Testis (tissue), 2 donors: ENCODE measurements around the gene SGPP2.

Experiments
- POLR2A ChIP-seq: fragments of 450-650 bp; IDR thresholded peaks from one replicate; pipeline ENCODE4 v1.6.1; 2017; ENCODE audit warnings: antibody characterized with exemption, mild to moderate bottlenecking, moderate library complexity
- TF ChIP-seq, protein P1 (sequence below), 3 experiments: fragments of 450-650 bp in 2 of 3; fragments of 200-600 bp in 1 of 3; sonication (generic) in 1 of 3; IDR thresholded peaks; one replicate each; pipeline ENCODE4 v1.5.1; 2016 to 2019; ENCODE audit warnings: antibody characterized with exemption in 3 of 3, mild to moderate bottlenecking in 2 of 3, moderate library complexity in 1 of 3

- TF ChIP-seq, protein P1, sequence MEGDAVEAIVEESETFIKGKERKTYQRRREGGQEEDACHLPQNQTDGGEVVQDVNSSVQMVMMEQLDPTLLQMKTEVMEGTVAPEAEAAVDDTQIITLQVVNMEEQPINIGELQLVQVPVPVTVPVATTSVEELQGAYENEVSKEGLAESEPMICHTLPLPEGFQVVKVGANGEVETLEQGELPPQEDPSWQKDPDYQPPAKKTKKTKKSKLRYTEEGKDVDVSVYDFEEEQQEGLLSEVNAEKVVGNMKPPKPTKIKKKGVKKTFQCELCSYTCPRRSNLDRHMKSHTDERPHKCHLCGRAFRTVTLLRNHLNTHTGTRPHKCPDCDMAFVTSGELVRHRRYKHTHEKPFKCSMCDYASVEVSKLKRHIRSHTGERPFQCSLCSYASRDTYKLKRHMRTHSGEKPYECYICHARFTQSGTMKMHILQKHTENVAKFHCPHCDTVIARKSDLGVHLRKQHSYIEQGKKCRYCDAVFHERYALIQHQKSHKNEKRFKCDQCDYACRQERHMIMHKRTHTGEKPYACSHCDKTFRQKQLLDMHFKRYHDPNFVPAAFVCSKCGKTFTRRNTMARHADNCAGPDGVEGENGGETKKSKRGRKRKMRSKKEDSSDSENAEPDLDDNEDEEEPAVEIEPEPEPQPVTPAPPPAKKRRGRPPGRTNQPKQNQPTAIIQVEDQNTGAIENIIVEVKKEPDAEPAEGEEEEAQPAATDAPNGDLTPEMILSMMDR (IDR thresholded peaks at IDR 0.05) = no peak
- no peak for TF ChIP-seq POLR2A
These were observed 167.8 kb downstream of the SGPP2 start for GRCh38 chr2:222592176-222592575.
